ENCODE results near the gene C6orf120. TPM values are rescaled to one million over a fixed set of nuclear protein-coding genes. Genes with fewer than 3 reads are reported as not detected.

Gene C6orf120
- total RNA-seq, 1 experiment from 2014 or later = 30.8 TPM

DNA sequence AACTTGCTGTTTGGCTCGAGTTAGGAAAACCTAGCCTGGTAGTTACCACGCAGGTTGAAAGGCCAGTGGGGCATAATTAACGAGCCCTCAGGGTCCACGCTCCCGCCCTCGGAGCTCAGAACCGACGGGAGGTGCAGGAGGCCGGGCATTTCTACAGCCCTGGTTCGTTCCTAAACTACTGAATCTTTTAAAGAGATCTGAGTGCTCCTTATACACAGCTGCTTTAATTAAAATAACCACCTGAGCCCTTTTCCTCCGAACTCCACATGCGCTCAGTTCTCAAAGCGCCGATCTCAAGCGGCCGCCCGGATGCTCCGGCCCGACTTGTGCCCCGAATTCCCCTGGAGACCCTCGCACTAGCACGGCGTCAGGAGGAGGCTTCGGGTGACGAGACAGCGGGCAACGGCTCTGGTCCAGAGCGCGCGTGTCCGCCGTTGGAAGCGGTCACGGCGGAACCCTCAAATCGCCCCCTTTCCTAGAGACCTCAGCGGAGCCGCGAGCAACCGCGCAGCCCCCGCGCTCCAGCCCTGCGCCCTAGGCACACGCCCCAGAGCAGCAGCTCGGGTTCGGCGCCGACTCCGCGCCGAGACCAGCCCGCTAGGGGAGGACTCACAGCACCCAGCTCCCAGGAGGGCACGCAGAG is 494 bp upstream of the C6orf120 start:
- Histone ChIP-seq H3K36me3 (peaks cover 24% of the 10 kb centered on the region), H3K4me3 (peak overlapping the region; percentile 82), H3K27me3 (no peaks in the 10 kb centered on the region), H3K4me1 (peaks cover 10% of the 10 kb centered on the region; the same call in 1 of the 2 replicates), H3K9me3 (replicated peaks) (no peaks in the 10 kb centered on the region), H3K27ac (peak overlapping the region; percentile 74)
- no peak for DNase-seq

GRCh38 chr6:169702840-169703246 is 917 bp downstream of the C6orf120 start:
- H3K4me3 ChIP-seq = peak overlapping the region; percentile 82
- peaks cover 35% of the 10 kb centered on the region for H3K36me3 ChIP-seq
- H3K4me1 ChIP-seq = peaks cover 10% of the 10 kb centered on the region; the same call in 1 of the 2 replicates
- peak overlapping the region; percentile 74 for H3K27ac ChIP-seq
- no peak for DNase-seq
- no peaks in the 10 kb centered on the region for H3K9me3 ChIP-seq (replicated peaks)
- no peaks in the 10 kb centered on the region for H3K27me3 ChIP-seq

DNA sequence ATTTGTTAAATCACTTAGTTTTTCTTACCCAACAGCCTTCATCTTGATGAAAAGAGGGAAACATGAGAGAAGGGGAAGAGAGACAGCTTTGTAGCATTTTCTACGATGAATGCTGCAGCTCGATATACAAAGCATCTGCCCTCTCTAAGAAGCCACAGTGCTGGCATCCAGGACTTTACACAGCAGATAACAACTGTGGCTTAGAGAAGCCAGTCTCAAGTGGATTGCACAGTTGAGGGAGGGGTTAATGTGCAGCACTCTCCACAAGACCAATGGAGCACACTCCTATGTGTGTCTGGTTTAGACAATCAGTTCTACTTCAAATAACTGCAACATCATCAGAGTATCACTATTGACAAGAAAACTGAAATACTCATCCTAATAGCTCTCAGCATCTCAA is 5.8 kb downstream of the C6orf120 start:
- H3K27me3 ChIP-seq = no peaks in the 10 kb centered on the region
- H3K27ac ChIP-seq = no peak overlapping the region
- DNase-seq = no peak
- H3K9me3 ChIP-seq (replicated peaks) = no peaks in the 10 kb centered on the region
- H3K4me3 ChIP-seq = no peak overlapping the region
- H3K36me3 ChIP-seq = peaks cover 75% of the 10 kb centered on the region
- peaks cover 10% of the 10 kb centered on the region; the same call in 1 of the 2 replicates for H3K4me1 ChIP-seq

DNA sequence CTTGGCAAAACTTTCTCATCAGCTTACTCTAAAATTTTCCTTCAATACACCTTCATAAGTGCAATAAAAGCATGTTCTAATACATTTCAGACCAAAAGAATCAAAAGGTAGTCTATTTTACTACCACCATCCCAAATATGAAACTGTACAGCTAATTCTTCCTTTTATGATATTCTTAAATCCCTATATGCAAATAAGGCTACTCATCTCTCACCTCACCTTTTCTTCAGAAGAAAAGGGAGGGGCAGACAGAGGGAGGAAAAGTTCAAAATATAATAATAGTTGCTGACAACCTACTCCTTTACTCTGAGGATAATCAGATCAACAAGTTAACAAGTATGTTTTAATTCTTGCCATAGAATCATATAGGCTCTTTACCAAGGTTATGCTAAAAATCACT is 7.4 kb downstream of the C6orf120 start:
- Histone ChIP-seq H3K36me3 (peaks cover 84% of the 10 kb centered on the region), H3K4me3 (no peak overlapping the region), H3K27me3 (no peaks in the 10 kb centered on the region), H3K27ac (no peak overlapping the region), H3K4me1 (peaks cover 1% of the 10 kb centered on the region; the same call in 1 of the 2 replicates), H3K9me3 (replicated peaks) (no peaks in the 10 kb centered on the region)
- no peak for DNase-seq

DNA sequence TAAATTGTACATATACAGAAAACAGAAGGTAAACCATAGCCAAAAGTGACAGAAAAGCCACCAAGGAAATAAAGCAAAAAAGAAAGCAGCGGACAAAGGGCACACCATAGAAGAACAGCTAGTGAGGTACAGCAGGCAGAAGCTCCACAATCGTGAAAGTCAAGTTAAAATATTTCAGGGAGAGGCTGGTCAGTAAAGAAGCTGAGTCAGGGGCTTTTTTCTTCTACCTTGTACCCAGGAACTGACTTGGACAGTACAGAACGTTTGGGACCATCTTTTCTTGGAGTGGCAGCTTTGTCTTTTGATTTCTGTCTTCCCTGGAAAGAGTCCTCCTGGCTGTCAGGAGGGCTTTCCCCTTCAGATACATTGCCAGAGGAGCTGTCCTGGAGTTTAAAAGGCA is 8.1 kb downstream of the C6orf120 start:
- H3K27me3 ChIP-seq = no peaks in the 10 kb centered on the region
- H3K9me3 ChIP-seq (replicated peaks) = no peaks in the 10 kb centered on the region
- DNase-seq = no peak
- H3K27ac ChIP-seq = no peak overlapping the region
- H3K4me3 ChIP-seq = no peak overlapping the region
- H3K4me1 ChIP-seq = no peaks in the 10 kb centered on the region
- H3K36me3 ChIP-seq = peaks cover 85% of the 10 kb centered on the region

- no peaks in the 10 kb centered on the region for H3K27me3 ChIP-seq
- H3K9me3 ChIP-seq (replicated peaks) = no peaks in the 10 kb centered on the region
- H3K36me3 ChIP-seq = peaks cover 84% of the 10 kb centered on the region
- H3K27ac ChIP-seq = no peak overlapping the region
- no peak for DNase-seq
- no peaks in the 10 kb centered on the region for H3K4me1 ChIP-seq
- H3K4me3 ChIP-seq = no peak overlapping the region
These were observed 12.3 kb downstream of the C6orf120 start for GRCh38 chr6:169714178-169714577.

GRCh38 chr6:169714595-169714994 is 12.7 kb downstream of the C6orf120 start:
- H3K27ac ChIP-seq = no peak overlapping the region
- H3K27me3 ChIP-seq = no peaks in the 10 kb centered on the region
- DNase-seq = no peak
- peaks cover 84% of the 10 kb centered on the region for H3K36me3 ChIP-seq
- peaks cover 2% of the 10 kb centered on the region; the same call in 1 of the 2 replicates for H3K4me1 ChIP-seq
- H3K4me3 ChIP-seq = no peak overlapping the region
- no peaks in the 10 kb centered on the region for H3K9me3 ChIP-seq (replicated peaks)

- no peak overlapping the region for H3K27ac ChIP-seq
- DNase-seq = no peak
- H3K27me3 ChIP-seq = no peaks in the 10 kb centered on the region
- H3K4me1 ChIP-seq = peaks cover 10% of the 10 kb centered on the region
- peaks cover 59% of the 10 kb centered on the region for H3K36me3 ChIP-seq
- H3K9me3 ChIP-seq (replicated peaks) = no peaks in the 10 kb centered on the region
- no peak overlapping the region for H3K4me3 ChIP-seq
These were observed 17.2 kb downstream of the C6orf120 start for GRCh38 chr6:169719117-169719516.

GRCh38 chr6:169720207-169720855 is 18.4 kb downstream of the C6orf120 start:
- DNase-seq = no peak
- no peak overlapping the region for H3K4me3 ChIP-seq
- no peaks in the 10 kb centered on the region for H3K27me3 ChIP-seq
- peaks cover 47% of the 10 kb centered on the region for H3K36me3 ChIP-seq
- no peak overlapping the region for H3K27ac ChIP-seq
- H3K9me3 ChIP-seq (replicated peaks) = no peaks in the 10 kb centered on the region
- H3K4me1 ChIP-seq = peaks cover 10% of the 10 kb centered on the region

GRCh38 chr6:169722362-169723199 is 20.7 kb downstream of the C6orf120 start:
- Histone ChIP-seq H3K9me3 (replicated peaks) (no peaks in the 10 kb centered on the region), H3K4me3 (peak overlapping the region; percentile 63), H3K27ac (peak overlapping the region; percentile 29), H3K27me3 (no peaks in the 10 kb centered on the region), H3K4me1 (peaks cover 10% of the 10 kb centered on the region), H3K36me3 (peaks cover 26% of the 10 kb centered on the region)
- peak; percentile 38 to 72 for DNase-seq

- peak overlapping the region; percentile 29 for H3K27ac ChIP-seq
- peaks cover 21% of the 10 kb centered on the region for H3K36me3 ChIP-seq
- peak overlapping the region; percentile 63 for H3K4me3 ChIP-seq
- no peaks in the 10 kb centered on the region for H3K27me3 ChIP-seq
- DNase-seq = peak; percentile 60 to 65
- H3K9me3 ChIP-seq (replicated peaks) = no peaks in the 10 kb centered on the region
- H3K4me1 ChIP-seq = peaks cover 10% of the 10 kb centered on the region
These were observed 21.4 kb downstream of the C6orf120 start for GRCh38 chr6:169723200-169723909.

DNA sequence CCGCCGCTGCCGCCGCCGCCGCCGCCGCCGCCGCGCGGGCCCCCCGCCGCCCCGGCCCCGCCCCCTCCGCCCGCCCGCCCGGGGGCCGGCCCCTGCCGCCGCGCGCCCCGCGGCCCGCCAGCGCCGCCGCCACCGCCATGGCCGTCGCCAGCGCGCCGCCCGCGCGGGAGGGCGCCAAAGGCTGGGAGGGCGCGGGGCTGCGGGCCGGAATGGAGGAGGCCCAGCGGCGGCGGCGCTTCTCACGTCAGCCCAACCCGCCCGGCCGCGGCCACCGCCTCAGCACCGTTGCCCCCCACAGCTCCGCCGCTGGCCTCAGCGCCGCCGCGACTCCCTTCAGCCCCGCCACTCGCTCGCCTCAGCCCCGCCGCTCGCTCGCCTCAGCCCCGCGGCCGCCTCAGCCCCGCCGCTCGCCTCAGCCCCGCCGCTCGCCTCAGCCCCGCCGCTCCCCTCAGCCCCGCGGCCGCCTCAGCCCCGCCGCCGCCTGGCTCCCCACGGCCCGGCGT is 22.1 kb downstream of the C6orf120 start:
- DNase-seq = peak in 1 of 2 experiments; percentile 27
- peaks cover 10% of the 10 kb centered on the region for H3K4me1 ChIP-seq
- H3K4me3 ChIP-seq = peak overlapping the region; percentile 63
- peaks cover 16% of the 10 kb centered on the region for H3K36me3 ChIP-seq
- H3K27ac ChIP-seq = no peak overlapping the region
- no peaks in the 10 kb centered on the region for H3K27me3 ChIP-seq
- no peaks in the 10 kb centered on the region for H3K9me3 ChIP-seq (replicated peaks)

DNA sequence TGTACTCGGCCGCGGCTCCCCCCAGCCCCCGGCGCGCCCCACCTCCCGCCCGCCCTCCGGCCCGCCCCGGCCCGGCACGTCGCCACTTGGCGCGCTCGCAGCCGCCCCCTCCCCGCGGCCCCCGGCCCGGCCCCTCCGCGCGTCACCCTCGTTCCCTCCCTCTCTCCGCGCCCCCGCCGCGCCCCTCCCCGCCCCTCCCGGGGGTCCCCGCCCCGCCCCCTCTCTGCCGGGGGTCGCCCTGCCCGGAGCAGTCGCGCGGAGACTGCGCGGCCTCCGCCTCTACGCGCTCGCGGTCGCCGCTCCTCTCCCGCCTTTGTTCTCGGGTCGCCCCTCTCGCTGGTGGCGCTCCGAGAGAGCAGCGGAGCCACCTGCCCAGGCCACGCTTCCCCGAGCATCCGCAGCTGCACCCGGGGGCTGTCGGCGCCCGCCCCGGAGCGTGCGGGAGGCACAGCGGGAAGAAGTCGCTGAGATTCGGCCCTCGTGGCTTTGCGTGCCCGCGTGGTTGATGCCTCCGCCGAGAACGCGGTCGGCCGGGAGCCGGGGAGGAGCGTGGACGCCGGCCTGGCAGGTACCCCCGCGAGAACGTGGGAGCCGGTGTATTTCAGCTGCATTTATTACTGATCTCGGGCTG is 22.7 kb downstream of the C6orf120 start, which contains the start of gene PHF10:
Gene PHF10 (minus strand): TSS at position 7 of the 631 bp plus-strand sequence. CDS start 569 bp downstream, outside the sequence.
- peak; percentile 71 for DNase-seq
- Histone ChIP-seq H3K36me3 (peaks cover 11% of the 10 kb centered on the region), H3K9me3 (replicated peaks) (no peaks in the 10 kb centered on the region), H3K27ac (peak within 1 kb of the TSS; percentile 86), H3K4me1 (peaks cover 7% of the 10 kb centered on the region), H3K4me3 (peak within 1 kb of the TSS; percentile 93), H3K27me3 (no peaks in the 10 kb centered on the region)
